Testis (tissue), 2 donors: ENCODE data around the gene TEX48.

Source experiments
- POLR2A ChIP-seq: fragments of 450-650 bp; IDR thresholded peaks from one replicate; pipeline ENCODE4 v1.6.1; 2017; ENCODE audit warnings: antibody characterized with exemption, mild to moderate bottlenecking, moderate library complexity
- TF ChIP-seq, protein P1 (sequence below), 3 experiments: fragments of 450-650 bp in 2 of 3; fragments of 200-600 bp in 1 of 3; sonication (generic) in 1 of 3; IDR thresholded peaks; one replicate each; pipeline ENCODE4 v1.5.1; 2016 to 2019; ENCODE audit warnings: antibody characterized with exemption in 3 of 3, mild to moderate bottlenecking in 2 of 3, moderate library complexity in 1 of 3

- TF ChIP-seq, protein P1, sequence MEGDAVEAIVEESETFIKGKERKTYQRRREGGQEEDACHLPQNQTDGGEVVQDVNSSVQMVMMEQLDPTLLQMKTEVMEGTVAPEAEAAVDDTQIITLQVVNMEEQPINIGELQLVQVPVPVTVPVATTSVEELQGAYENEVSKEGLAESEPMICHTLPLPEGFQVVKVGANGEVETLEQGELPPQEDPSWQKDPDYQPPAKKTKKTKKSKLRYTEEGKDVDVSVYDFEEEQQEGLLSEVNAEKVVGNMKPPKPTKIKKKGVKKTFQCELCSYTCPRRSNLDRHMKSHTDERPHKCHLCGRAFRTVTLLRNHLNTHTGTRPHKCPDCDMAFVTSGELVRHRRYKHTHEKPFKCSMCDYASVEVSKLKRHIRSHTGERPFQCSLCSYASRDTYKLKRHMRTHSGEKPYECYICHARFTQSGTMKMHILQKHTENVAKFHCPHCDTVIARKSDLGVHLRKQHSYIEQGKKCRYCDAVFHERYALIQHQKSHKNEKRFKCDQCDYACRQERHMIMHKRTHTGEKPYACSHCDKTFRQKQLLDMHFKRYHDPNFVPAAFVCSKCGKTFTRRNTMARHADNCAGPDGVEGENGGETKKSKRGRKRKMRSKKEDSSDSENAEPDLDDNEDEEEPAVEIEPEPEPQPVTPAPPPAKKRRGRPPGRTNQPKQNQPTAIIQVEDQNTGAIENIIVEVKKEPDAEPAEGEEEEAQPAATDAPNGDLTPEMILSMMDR (IDR thresholded peaks at IDR 0.05) = no peak
- no peak for TF ChIP-seq POLR2A
These were observed 47.6 kb downstream of the TEX48 start for GRCh38 chr9:114634387-114634786.
